HG03064 (cell line): ENCODE measurements around the gene USH1C.

Experiments
- ATAC-seq: cut with Tn5 transposase; IDR thresholded peaks from one replicate; pipeline ENCODE4 v1.9.1; 2021; ENCODE audit warnings: low read depth; ENCODE audit not compliant: unreplicated experiment

USH1C gene

GRCh38 chr11:17443926-17444690 is 100.1 kb downstream of the USH1C start:
- no peak for ATAC-seq
